DMS 273 (cell line): ENCODE measurements around the gene CLRN3.

Experiments
- DNase-seq: peaks from one replicate; lab custom pipeline; 2025; ENCODE audit not compliant: unreplicated experiment; lab: John Stamatoyannopoulos, UW

The CLRN3 gene

DNA sequence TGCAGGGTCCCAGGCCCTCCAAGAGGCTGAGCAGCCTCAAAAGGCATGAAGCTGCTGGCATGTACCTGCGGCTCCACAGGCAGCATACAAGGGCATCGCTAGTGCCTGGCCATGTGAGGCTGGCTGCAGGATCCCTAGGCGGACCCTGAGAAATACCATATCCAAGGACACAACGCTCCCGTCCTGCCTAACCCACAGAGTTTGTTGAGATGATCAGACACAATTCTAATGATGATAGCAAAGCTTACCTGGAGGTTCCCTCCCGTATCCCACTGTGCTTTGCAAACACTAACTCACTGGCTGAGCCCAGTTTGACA is 17.3 kb downstream of the CLRN3 start:
- DNase-seq, result no peak

DNA sequence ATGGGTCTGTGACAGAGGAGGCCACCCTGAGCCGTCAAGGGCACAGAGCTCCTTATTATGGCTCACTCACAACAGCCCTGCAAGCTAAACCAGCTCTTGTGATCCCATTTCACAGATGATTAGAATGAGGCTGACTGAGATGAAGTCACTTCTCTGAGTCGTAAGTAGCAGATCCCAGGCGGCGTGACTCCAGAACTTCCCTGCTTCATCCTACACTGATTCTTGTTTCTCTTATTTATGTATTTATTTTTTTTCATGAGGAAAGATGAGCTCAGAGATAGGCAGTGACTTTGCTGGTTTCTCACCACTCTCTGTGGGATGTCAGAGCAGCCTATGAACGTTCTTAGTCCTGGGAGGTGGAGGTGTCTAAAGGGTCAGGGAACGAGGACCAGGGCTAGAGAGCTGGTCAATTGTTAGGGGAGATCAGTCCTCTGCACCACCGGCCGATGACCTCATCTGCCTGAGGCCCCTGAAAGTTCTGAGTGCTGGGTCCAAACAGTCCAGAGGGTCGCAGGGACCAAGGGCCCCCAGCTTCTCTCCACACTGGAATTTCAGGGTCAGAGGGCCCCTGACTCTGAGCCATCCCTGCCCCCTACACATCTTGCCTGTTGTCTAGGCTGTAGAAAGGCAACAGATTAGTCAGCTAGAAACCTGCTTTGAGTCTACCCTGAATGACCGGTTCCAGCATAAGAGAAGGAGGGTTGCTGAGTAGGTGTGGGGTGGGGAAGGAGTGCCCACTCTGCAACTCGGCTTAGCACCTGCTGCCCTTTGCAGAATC is 17.9 kb downstream of the CLRN3 start:
- no peak for DNase-seq

DNA sequence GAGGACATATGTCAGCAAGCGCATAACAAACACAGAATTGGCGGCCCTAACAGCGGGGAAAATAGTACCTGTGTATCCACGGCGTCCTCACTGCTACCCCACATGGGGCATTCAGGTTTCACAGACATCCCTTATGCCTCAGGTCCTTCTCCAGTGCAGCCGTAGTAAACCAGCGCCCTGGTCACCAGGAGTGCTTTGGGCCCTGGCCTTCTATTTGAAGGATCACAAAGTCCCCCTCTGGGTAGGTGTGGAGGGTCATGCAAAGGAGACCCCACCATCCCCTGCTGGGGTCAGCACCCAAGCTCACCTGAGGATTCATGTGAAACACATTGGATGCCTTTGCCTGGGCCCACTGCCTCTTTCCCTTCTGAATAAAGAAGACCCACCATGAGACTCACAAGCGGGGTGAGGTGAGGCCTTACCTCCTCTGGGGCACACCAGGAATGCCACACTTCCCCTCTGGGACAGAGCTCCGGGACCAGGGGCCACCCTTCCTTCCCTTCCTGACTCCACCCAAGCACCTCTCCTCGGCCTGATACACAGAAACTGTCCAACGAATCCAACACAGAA is 18.8 kb downstream of the CLRN3 start:
- DNase-seq, result no peak

DNA sequence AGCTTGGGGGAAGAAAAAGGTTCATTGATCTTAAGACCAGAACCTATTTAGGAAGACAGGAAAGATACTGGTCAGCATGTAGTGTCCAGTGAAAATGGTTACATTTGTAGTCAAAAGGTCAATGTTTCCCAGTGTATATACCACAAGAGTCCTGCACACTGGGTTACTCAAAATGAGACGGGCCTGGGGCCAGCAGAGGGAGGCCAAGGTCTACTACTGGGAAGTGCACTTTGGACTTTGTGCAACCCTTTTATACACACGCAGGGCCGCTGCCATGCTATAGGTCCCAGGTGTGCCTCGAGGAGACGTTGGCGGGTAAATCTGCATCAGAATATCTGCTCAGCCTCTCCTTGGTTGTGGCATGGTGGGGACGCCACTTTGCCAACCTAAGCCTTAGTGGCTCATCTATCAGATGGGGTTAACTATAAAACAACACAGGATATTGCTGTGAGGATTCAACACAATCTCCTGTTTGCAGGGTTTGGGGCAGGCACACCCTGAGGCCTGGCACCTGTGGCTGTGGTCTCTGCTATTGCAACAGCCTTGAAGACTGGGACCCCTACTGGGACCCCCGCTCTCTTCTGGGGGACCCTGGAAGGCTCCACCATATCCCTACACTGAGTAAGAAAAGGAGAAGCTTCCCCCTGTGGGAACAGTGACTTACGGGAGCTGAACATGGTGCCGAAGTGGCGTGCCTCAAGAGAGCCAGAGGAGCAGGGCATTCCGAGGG is 19.7 kb downstream of the CLRN3 start:
- peak; percentile 2 for DNase-seq

DNA sequence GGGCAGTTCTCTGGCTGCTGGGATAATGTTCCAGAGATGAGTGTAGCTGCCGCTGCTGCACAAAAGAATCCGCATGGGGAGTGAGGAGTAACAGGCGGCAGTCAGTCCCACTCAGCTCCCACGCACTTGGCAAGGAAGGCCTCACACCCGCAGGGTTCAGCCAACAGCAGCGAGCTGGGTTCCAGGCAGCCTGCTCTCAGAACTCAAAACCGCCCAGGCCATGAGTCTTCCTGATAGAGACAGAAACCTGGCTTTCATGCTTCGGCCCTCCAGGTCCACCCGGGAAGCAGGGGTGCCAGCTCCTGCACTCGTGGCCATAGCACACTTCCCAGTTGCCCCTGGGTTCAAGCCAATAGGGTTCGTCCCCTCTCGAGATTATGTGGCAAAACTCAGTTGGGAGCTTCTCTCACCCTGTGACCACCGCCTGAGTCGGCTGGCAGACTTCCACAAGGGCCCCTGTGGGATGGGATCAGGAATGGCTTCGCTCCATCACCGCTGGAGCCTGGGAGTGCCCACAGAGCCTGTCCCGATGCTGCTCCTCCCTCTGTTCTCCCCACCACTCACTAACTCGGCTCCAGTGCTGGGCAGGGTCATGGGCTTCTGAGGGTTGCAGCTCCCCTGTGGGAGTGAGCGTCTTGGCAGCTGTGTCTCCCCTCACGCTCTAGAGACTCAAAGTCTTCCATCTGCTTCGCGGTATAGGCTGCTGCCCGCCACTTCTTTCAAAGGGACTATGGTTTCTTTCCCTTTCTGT is 20.6 kb downstream of the CLRN3 start:
- peak; percentile 6 for DNase-seq

DNA sequence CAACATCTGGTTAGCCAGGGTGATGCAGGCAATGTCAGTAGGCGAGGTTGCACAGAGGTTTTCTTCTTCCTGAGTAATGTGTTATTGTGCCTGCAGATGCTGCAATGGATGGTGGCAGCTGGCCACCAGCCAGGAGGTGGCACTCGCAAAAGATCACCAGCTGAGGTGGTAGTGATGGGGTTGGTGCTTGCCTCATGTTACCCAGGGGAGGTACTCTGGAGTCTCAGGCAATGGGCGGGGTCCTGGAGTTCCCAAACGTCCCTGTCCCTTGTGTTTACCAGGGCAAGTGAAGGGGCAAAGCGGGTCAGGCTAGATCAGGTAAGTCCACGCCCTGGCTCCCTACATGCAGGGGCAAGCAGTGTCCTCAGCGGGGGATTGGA is 21.1 kb downstream of the CLRN3 start:
- no peak for DNase-seq

DNA sequence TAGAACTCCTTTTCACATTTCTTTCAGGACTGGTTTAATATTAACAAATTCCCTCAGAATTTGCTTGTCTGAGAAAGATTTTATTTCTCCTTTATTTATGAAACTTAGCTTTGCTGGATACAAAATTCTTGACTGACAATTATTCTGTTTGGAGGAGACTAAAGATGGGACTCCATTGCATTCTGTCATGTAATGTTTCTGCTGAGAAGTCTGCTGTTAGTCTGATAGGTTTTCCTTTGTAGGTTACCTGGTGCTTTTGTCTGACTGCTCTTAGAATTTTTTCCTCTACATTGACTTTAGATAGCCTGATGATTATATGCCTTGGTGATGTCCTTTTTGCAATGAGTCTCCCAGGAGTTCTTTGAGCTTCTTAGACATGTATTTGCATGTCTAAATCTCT is 23.4 kb downstream of the CLRN3 start:
- no peak for DNase-seq

DNA sequence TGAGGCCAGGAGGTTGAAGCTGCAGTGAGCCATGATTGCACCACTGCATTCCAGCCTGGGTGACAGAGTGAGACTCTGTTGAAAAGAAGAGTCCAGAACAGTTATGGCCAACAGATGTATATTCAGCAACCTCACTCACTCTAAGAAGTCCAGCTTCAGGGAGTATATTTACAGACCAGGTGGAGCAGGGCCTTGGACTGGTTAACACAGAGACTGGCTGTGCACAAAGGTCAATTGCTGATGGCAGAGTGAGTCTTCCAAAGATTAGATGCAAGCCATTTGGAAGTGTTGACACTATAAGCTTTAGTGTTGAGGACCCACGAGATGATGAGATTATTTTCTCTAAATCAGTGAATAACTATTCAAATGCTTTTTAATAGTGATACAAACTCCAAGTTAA is 24.9 kb downstream of the CLRN3 start:
- DNase-seq, result no peak

DNA sequence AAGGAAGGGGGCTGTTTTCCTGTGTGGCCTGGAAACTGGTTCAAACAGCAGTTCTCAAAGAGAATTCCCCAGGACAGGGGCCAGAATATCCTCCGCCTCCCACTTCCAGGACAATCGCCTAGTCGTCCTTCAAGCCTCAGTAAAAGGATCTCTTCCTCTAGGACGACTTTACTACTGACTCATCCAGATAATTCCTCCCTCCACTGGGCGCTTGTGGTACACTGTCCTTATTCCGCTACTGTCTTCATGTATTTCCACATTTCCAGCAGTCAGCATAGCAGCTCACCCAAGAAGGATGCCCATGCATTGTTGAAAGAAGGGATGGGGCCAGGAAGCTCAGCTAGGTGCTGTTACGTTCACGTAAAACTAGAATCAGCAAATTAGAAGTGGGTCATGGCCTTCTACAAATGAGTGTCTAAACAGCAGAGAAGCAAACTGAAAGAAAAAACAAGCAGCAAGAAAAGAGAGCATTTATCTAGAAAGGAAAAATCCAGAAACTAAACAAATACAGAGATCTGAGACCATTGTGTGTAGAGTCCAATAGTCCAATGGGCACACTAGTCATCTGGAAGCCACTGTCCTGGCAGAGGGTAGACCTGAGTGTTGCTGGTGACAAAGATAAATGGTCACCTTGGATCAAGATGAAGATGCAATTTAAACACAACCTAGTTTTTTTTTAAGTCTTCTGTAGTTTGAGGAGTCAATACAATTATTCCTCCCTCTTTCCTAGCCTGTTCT is 26.3 kb downstream of the CLRN3 start:
- no peak for DNase-seq

DNA sequence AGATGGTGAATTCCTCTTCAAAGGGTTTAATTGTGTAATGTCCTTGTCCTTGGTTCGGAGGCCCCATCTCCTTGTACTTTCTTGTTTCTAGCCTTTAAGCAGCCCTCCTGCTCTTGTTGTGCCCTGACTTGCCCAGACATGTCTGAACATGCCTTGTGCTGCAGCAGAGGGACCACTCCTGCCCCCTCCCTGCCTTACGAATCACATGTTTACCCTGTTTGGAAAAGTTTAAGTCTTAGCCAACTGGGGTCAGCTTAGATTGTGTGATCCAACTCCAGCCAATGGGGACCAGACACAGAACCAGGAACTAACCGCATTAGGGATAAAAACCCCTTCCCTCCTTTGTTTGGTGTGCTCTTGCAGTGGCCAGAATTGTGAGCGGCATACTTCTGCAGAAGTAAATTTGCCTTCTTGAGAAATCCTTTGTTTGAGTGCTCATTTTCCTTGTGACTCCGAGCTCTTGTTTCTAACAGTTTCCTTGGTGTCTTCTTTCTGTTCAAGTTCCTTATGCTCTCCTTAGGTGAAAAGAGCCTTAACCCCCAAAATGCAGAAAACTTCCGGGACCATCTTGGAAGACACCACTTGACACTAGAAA is 29.4 kb downstream of the CLRN3 start:
- DNase-seq, result peak; percentile 6

DNA sequence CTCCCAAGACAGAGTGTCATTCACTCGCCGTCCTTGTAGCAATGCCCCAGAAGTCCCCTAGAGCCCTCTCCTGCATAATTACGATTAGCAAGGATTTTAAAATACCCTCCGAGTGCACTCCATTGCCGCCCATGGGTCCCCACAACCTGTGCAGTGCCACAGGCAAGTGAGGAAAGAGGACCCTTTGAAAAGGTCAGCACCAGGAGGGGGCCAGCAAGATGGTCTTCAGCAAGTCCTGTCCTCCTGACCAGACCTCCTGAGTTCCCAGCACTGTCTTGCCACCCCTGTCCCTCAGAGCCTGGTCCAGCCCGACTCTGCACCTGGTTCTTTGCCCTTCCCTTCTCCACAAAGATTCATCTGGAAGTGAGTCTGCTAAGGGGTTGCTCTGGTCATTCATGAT is 32.1 kb downstream of the CLRN3 start:
- DNase-seq, result no peak

DNA sequence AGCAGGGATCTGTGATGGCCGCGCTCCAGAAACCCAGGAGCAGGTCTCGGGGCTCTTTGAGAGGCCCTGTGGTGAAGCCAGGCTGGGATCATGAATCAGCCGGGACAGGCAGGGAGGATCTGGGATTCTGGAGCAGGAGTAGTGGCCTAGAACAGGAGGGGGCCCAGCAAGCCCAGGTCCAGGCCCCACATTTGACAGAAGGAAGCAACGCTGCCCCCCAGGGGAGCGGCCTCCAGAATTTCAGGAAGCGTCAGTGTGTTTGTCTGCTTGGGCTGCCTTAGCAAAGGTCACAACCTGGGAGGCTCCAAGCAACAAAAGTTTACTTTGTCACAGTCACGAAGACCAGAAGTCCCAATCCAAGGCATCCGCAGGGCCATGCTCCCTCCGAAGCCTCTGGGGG is 36.8 kb downstream of the CLRN3 start:
- DNase-seq, result no peak

DNA sequence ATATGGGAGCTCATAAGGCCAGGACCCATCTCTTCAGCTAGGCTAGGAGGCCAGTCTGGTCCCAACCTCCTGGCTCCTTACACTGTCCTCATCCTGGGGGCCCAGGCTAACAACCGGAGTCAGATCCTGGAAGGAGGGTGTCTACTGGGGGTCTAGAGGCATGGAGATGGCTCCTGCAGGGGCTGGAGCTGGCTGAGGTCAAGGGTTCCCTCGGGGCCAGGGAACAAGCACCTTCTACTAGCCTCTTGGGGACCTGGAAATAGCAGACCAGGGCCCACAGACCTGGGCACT is 37.2 kb downstream of the CLRN3 start:
- DNase-seq, result no peak

DNA sequence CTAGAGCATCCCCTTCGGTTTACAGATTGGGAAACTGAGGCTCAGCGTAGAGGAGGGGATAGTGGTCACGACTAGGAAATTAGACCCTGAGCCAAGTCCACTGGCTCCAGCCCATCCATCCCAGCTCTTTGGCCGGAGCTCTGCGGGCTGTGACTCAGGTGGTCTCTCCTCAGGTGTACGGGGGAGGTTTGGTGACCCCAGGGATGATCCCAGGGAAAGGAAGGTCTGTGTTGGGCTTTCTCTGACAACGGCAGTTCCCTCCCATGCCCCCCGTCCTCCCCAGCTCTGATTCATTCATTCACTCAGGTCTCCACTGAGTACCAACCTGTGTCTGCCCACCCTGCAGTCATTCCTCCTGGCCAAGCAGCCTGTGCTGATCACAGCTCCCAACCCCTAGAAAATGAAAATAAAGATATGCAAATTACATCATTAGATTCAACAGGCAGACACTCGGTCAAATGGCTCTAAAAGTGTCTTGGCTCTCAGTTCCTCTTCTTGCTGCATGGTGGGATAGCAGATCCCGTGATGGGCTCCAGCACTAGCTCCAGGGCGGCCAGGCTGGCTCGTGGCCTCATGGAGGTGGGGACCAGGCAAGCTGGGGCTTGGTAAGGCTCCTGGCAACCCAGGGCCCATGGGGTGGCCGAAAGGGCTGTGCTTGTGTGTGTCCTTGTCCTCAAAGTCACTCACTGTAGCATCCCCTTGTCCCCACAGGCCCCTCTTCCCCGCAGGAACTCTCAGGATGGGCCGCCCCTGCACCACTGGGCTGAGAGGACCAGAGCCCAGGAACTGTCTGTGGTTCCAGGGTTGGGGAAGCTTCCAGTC is 37.8 kb downstream of the CLRN3 start:
- DNase-seq, result no peak

DNA sequence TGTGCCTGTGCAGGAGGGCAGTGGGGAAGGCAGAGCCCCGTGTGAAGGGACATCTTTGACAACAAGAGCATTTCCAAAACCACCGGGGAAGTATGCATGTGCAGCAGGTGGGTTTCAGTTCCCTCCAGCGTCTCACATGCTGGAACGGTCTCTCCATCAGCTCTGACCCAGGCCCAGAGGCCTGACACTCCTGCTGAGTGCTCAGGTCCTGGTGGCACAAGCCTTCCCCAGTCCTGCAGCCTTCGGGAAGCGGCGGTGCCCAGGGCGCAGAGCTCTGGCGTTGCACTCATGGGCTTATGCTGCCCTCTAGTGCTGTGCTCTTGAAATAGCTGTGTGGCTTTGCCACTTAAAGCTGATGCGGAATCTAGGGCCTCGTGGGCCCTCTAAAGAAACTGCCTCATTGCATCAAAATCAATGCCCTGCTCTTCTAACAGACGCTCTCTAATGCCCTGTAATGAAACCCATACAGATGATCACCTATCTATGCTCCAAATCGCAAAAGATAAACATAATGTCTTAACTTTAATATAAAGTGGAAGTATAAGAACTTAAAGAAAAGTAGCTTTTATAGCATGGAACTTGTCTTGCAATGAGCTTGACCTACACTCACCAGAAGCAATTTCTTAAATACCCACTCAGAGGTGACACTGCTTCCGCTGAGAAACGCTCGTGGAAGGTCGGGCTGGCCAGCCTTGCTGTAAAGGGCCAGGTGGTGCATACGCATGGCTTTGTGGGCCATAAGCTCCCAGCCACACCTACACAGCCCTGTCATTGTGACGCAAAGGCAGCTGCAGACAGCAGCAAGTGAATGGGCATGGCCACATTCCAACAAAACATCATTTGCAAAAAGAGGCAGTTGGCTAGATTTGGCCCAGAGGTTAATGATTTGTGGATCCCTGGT is 38.6 kb downstream of the CLRN3 start:
- peak; percentile 68 for DNase-seq

DNA sequence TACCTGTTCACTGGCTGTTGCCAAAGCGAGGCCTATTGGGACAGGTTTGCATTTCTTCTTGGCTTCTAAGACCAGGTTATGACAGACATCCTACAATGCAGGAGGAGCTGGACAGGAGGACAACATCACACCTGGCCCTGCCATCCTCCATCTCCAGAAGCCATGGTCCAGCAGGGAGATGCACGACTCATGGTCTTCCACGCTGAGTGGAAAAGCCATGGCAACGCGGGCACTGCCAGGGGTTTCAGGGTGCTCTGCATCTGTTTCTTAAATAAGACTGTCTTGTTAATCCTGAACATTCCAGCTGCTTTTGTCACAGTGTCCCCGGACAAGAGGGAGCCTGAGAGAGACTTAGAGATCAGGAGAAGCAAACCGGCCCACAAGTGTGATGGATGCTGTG is 40.3 kb downstream of the CLRN3 start:
- no peak for DNase-seq

DNA sequence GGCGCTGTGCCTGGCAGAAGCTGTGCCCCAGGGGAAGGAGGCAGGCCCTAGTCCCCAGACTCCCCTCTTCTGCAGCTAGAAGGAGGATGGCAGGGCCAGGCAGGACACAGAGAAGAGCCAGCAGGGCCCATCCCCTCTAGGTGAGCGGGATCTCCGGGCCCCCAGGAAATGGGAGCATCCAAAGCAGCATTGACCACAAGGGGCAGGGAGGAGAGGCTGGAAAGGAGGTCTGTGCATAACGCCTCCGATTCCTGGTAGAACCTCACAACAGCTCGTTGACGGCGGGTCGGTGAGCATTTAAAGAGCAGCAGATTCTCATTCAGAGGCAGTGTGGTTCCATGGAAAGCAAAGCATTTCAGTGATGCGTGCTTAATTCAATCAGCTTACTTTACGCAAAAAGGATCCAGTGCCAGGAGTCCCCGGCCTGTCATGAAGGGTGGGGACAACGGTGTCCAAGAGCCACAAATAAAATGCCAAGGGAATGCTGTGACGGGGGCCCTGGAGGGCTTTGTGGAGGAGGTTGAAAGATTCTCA is 41.0 kb downstream of the CLRN3 start:
- no peak for DNase-seq

DNA sequence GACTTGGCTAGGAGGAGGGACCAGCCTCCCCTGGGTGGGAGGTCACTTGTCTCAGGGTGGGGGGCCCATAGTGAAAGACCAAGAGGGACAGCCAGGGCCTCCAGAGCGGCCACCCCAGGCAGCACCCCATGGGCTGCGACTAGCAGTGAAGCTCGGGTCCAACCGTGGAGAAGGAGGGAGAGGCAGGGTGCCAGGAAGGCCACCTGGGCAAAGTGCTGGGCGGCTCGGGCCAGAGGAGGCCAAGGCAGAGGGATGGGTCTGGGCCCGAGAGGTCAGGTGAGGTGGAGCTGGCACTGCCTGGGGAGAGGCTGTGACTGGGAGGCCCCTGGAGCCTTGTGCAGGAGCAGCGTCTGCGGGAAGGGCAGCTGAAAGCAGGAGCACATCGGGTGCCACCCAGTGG is 41.8 kb downstream of the CLRN3 start:
- no peak for DNase-seq

DNA sequence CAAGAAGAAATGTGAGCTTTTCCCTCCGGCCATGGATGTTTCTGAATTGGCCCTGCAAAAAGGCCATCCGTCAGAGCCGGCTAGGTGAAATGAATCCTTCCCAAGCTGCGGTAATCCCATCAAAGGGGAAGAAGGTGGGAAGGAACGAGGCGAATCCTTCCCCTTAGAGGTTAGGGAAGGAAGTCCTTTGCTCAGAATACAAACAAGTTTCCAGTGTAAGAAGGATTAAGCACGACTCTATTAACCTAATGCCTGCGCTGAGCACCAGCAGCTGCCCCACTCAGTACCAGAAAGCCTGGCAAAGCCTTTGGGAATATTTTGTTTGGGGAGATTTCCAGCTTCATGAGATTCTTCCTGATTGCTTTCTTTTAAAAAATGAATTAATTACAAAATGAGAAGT is 42.8 kb downstream of the CLRN3 start:
- no peak for DNase-seq
